HS-5 (cell line): Measurements from ENCODE around the gene AHR.
A peak's percentile ranks its signal among the peaks of the same experiment; 100 is the strongest.
"Not testable (repeated sequence)": the region's sequence is repeated elsewhere in the genome, so short reads cannot be mapped to it uniquely, and the experiment has no call there.

ENCODE experiments used
- DNase-seq: peaks from one replicate; pipeline ENCODE4 v3.0.0-alpha.2; 2012; ENCODE audit warnings: low read depth

The AHR gene

GRCh38 chr7:17340655-17341054 lies 42.2 kb downstream of the AHR start:
- DNase-seq: no peak

GRCh38 chr7:17342756-17343155 lies 44.3 kb downstream of the AHR start:
- no peak for DNase-seq

GRCh38 chr7:17347401-17347800 lies 48.9 kb downstream of the AHR start:
- no peak for DNase-seq

GRCh38 chr7:17348932-17349331 lies 50.5 kb downstream of the AHR start:
- DNase-seq: not testable (repeated sequence)

- not testable (repeated sequence) for DNase-seq
Measured at GRCh38 chr7:17350321-17350720, 51.9 kb downstream of the AHR start.

GRCh38 chr7:17353650-17354419 lies 55.4 kb downstream of the AHR start:
- not testable (repeated sequence) for DNase-seq

GRCh38 chr7:17354473-17354872 lies 56.0 kb downstream of the AHR start:
- DNase-seq: no peak

- DNase-seq: no peak
Measured at GRCh38 chr7:17355050-17355449, 56.6 kb downstream of the AHR start.

- DNase-seq: no peak
Measured at GRCh38 chr7:17357952-17358351, 59.5 kb downstream of the AHR start.

- DNase-seq: no peak
Measured at GRCh38 chr7:17359610-17360009, 61.2 kb downstream of the AHR start.

GRCh38 chr7:17362439-17363105 lies 64.1 kb downstream of the AHR start:
- DNase-seq: no peak

GRCh38 chr7:17364671-17365070 lies 66.2 kb downstream of the AHR start:
- no peak for DNase-seq

GRCh38 chr7:17365775-17366174 lies 67.3 kb downstream of the AHR start:
- no peak for DNase-seq

- DNase-seq: no peak
Measured at GRCh38 chr7:17367502-17367901, 69.0 kb downstream of the AHR start.

GRCh38 chr7:17368856-17369524 lies 70.5 kb downstream of the AHR start:
- no peak for DNase-seq

GRCh38 chr7:17369691-17370426 lies 71.4 kb downstream of the AHR start:
- DNase-seq: peak; percentile 77

GRCh38 chr7:17370901-17371585 lies 72.6 kb downstream of the AHR start:
- DNase-seq: peak; percentile 22

GRCh38 chr7:17371671-17372524 lies 73.4 kb downstream of the AHR start:
- peak; percentile 96 for DNase-seq

GRCh38 chr7:17374157-17374556 lies 75.7 kb downstream of the AHR start:
- DNase-seq: no peak

- no peak for DNase-seq
Measured at GRCh38 chr7:17374654-17375053, 76.2 kb downstream of the AHR start.

GRCh38 chr7:17376595-17376994 lies 78.1 kb downstream of the AHR start:
- no peak for DNase-seq
